Endothelial cell of umbilical vein (primary cell): ENCODE data around the gene MAPK11. TPM values are rescaled to one million over a fixed set of nuclear protein-coding genes. Genes with fewer than 3 reads are reported as not detected.

ENCODE experiments used
- BruUV-seq: library from RNA; stranded (reverse); fragments of 400-500 nt; replicated peaks from 2 replicates; lab custom pipeline; 2021; lab: Mats Ljungman, UMichigan
- CTCF ChIA-PET: fragments of 300-600, 350-600 bp; sonication (Branson Sonifier 250); formaldehyde crosslinking; loops from one replicate; lab custom pipeline; 2021; ENCODE audit warnings: antibody characterized with exemption, inconsistent platforms; lab: Charles Lee
- POLR2A ChIA-PET: fragments of 300-600, 350-600 bp; sonication (Branson Sonifier 250); formaldehyde crosslinking; loops from one replicate; lab custom pipeline; 2021; ENCODE audit warnings: antibody characterized with exemption, inconsistent platforms; lab: Charles Lee
- DNase-seq: peaks from one replicate; pipeline ENCODE4 v3.0.0-alpha.2; 2011; ENCODE audit warnings: low read depth, low spot score
- FAIRE-seq: peaks from 2 replicates; lab custom pipeline; 2011; peaks lifted over from hg19 to GRCh38; lab: Jason Lieb, UNC
- H2AFZ ChIP-seq: 2 replicates; pipeline ENCODE4 v1.6.0; 2012; ENCODE audit warnings: low read depth, low read length, control low read depth, inconsistent platforms
- H3K27ac ChIP-seq: 2 replicates; pipeline ENCODE4 v1.5.1; 2011; ENCODE audit warnings: low read depth, mild to moderate bottlenecking, control low read depth, low read length, moderate library complexity; ENCODE audit not compliant: insufficient read depth
- H3K27me3 ChIP-seq, 2 experiments: 2 replicates each; pipeline versions ENCODE4 v1.6.0 to v1.6.1; 2011; ENCODE audit warnings: low read length in 2 of 2, mixed read lengths in 1 of 2; ENCODE audit not compliant: control insufficient read depth in 2 of 2, insufficient read depth in 2 of 2
- H3K36me3 ChIP-seq, 2 experiments: 2 replicates in 1 of 2; 3 replicates in 1 of 2; pipeline ENCODE4 v1.5.1; 2011; ENCODE audit warnings: low read length in 2 of 2, mild to moderate bottlenecking in 1 of 2, moderate library complexity in 1 of 2; ENCODE audit not compliant: control insufficient read depth in 2 of 2, insufficient read depth in 2 of 2; ENCODE audit errors: extremely low read depth in 1 of 2
- H3K4me1 ChIP-seq: 3 replicates; pipeline ENCODE4 v1.5.1; 2011; ENCODE audit warnings: mild to moderate bottlenecking, low read length; ENCODE audit not compliant: control insufficient read depth, insufficient read depth; ENCODE audit errors: extremely low read depth
- H3K4me2 ChIP-seq: 2 replicates; pipeline ENCODE4 v1.6.1; 2011; ENCODE audit warnings: low read length, control low read depth, mixed read lengths; ENCODE audit not compliant: insufficient read depth
- H3K4me3 ChIP-seq, 3 experiments: fragments of 200-600 bp in 1 of 3; sonication (generic), shearing (Covaris generic) in 1 of 3; replicated peaks in 1 of 3; 2 replicates each; pipeline ENCODE4 v1.5.1; 2011 to 2016; ENCODE audit warnings: control low read depth in 3 of 3, low read length in 3 of 3, mild to moderate bottlenecking in 2 of 3, inconsistent platforms in 1 of 3, low read depth in 1 of 3, moderate library complexity in 1 of 3; ENCODE audit not compliant: insufficient read depth in 1 of 3
- H3K79me2 ChIP-seq: 2 replicates; pipeline ENCODE4 v1.6.0; 2012; ENCODE audit warnings: low read length, inconsistent platforms; ENCODE audit not compliant: control insufficient read depth, insufficient read depth
- H3K9ac ChIP-seq: replicated peaks from 2 replicates; pipeline ENCODE3; 2011; ENCODE audit warnings: low read length, control low read depth; ENCODE audit not compliant: insufficient read depth; ENCODE audit errors: extremely low read depth
- H3K9me1 ChIP-seq: replicated peaks from 3 replicates; pipeline ENCODE4 v1.6.0; 2011; ENCODE audit warnings: mild to moderate bottlenecking, low read length; ENCODE audit not compliant: control insufficient read depth, insufficient read depth; ENCODE audit errors: extremely low read depth
- H3K9me3 ChIP-seq: replicated peaks from 2 replicates; pipeline ENCODE4 v1.5.1; 2012; ENCODE audit warnings: low read length, inconsistent platforms; ENCODE audit not compliant: control insufficient read depth, insufficient read depth
- H4K20me1 ChIP-seq: replicated peaks from 2 replicates; pipeline ENCODE3; 2011; ENCODE audit warnings: mild to moderate bottlenecking, low read length; ENCODE audit not compliant: control insufficient read depth, insufficient read depth; ENCODE audit errors: extremely low read depth
- CTCF ChIP-seq, 2 donors: IDR thresholded peaks; 1 replicate in 1 of 2; 2 replicates in 1 of 2; pipeline ENCODE4 v1.5.1; 2011; ENCODE audit warnings: low read length in 2 of 2, mild to moderate bottlenecking in 2 of 2, moderate library complexity in 2 of 2, control low read depth in 1 of 2, inconsistent platforms in 1 of 2, low read depth in 1 of 2; ENCODE audit not compliant: insufficient read depth in 1 of 2; ENCODE audit errors: extremely low read depth in 1 of 2
- EZH2 ChIP-seq: IDR thresholded peaks from 2 replicates; pipeline ENCODE4 v1.6.1; 2012; ENCODE audit warnings: borderline replicate concordance, low read depth, mild to moderate bottlenecking, moderate library complexity, low read length, inconsistent platforms; ENCODE audit not compliant: severe bottlenecking
- FOS ChIP-seq: IDR thresholded peaks from 2 replicates; pipeline ENCODE4 v1.6.1; 2011; ENCODE audit warnings: mild to moderate bottlenecking, low read length, moderate library complexity, borderline replicate concordance; ENCODE audit not compliant: insufficient read depth
- GATA2 ChIP-seq: IDR thresholded peaks from 2 replicates; pipeline ENCODE4 v1.7.0; 2011; ENCODE audit warnings: low read depth, mild to moderate bottlenecking, moderate library complexity, mixed read lengths, low read length; ENCODE audit not compliant: insufficient read length, insufficient read depth
- JUN ChIP-seq: IDR thresholded peaks from 2 replicates; pipeline ENCODE4 v1.6.1; 2011; ENCODE audit warnings: borderline replicate concordance, low read depth; ENCODE audit not compliant: insufficient read length, insufficient read depth
- MYC ChIP-seq: IDR thresholded peaks from one replicate; pipeline ENCODE4 v1.6.1; 2011; ENCODE audit warnings: mild to moderate bottlenecking, low read depth, low read length
- POLR2A ChIP-seq: IDR thresholded peaks from 2 replicates; pipeline ENCODE4 v1.6.1; 2012; ENCODE audit warnings: low read depth, mild to moderate bottlenecking, control low read depth, low read length
- POLR2AphosphoS5 ChIP-seq: IDR thresholded peaks from 2 replicates; pipeline ENCODE4 v1.6.1; 2012; ENCODE audit warnings: low read depth, mild to moderate bottlenecking, control low read depth, low read length, moderate library complexity; ENCODE audit not compliant: insufficient read depth
- dilution Hi-C: fragments of 300-500 bp; cut with MboI; formaldehyde crosslinking; loops from one replicate; pipeline ENCODE4 v1.15.0; 2019; ENCODE audit warnings: low sequenced_read_pairs; ENCODE audit not compliant: extremely low pct_ligation_motif_present
- intact Hi-C: fragments of 100-400 bp; cut with micrococcal nuclease; formaldehyde crosslinking; loops from one replicate; pipeline ENCODE4 v1.10.0; 2022
- polyA plus RNA-seq, 4 experiments: library from polyadenylated mRNA; depleted of rRNA in 3 of 4; stranded (reverse) in 3 of 4; unstranded in 1 of 4; fragments of >200 nt; gene quantifications; 2 replicates each; pipeline versions ENCODE4 v1.2.1 to v1.2.3, GENCODE V29; 2011 to 2012; ENCODE audit warnings: missing spikeins in 1 of 4
- total RNA-seq: library from RNA; stranded (reverse); gene quantifications from 2 replicates; pipeline ENCODE4 v1.2.3, GENCODE V29; 2021
- TF ChIP-seq, protein P1 (sequence below): IDR thresholded peaks from 2 replicates; pipeline ENCODE4 v1.6.1; 2011; ENCODE audit not compliant: insufficient read depth, insufficient read length

Gene MAPK11
- total and polyA plus RNA-seq, 2 donors (not counting 3 experiments of a cell fraction or from before 2014, with no cell fraction given), result 22.8 to 26.3 TPM

GRCh38 chr22:50308597-50308935, 38.4 kb upstream of the MAPK11 start:
- no peaks in the 10 kb centered on the region for H3K9me3 ChIP-seq
- H2AFZ ChIP-seq, result no peak overlapping the region
- DNase-seq (no peak), FAIRE-seq (peak; percentile 77)
- H3K27me3 ChIP-seq, result no peaks in the 10 kb centered on the region
- H3K4me3 ChIP-seq, result no peak overlapping the region
- no peaks in the 10 kb centered on the region for H3K9me1 ChIP-seq
- CTCF ChIA-PET, result interaction anchor here (2.6 to 3.8 kb wide), 2 partner anchors 13 to 33 kb away, joined by 11 to 16 read pairs; no protein-coding TSS in a partner anchor
- no peaks in the 10 kb centered on the region for H4K20me1 ChIP-seq
- H3K4me1 ChIP-seq, result peaks cover 27% of the 10 kb centered on the region
- H3K36me3 ChIP-seq, result peaks cover 0 to 2% of the 10 kb centered on the region in 2 experiments
- H3K9ac ChIP-seq, result no peak overlapping the region
- BruUV-seq, result no TSS peak
- intact Hi-C loops (loop anchor here (2.0 to 5.0 kb wide), 2 partner anchors 18 to 34 kb away; partner anchors contain the start of genes DENND6B and PPP6R2), dilution Hi-C loops (no loop called here)
- no peak overlapping the region for H3K27ac ChIP-seq
- H3K79me2 ChIP-seq, result peaks cover 30% of the 10 kb centered on the region
- TF ChIP-seq POLR2A, result no peak
- no peak for TF ChIP-seq JUN
- TF ChIP-seq, protein P1, sequence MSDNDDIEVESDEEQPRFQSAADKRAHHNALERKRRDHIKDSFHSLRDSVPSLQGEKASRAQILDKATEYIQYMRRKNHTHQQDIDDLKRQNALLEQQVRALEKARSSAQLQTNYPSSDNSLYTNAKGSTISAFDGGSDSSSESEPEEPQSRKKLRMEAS, result no peak
- no peak for TF ChIP-seq MYC
- no peak for TF ChIP-seq GATA2
- no peak for TF ChIP-seq EZH2
- no peak for TF ChIP-seq POLR2AphosphoS5
- no peak for TF ChIP-seq CTCF (IDR thresholded peaks at IDR 0.05; ENCODE audit: extremely low read depth in 1 of 2, insufficient read depth in 1 of 2, low read depth in 1 of 2, low read length in 2 of 2)
- no peak for TF ChIP-seq FOS
- POLR2A ChIA-PET, result no interaction called here
- H3K4me2 ChIP-seq, result no peak overlapping the region
